Fibroblast of mammary gland (primary cell): ENCODE measurements around the gene FAAH.

Source experiments
- DNase-seq: peaks from one replicate; pipeline ENCODE4 v3.0.0-alpha.2; 2010; ENCODE audit warnings: low read depth
- H3K4me3 ChIP-seq: 2 replicates; pipeline ENCODE4 v1.5.1; 2011; ENCODE audit warnings: low read depth, mild to moderate bottlenecking, low read length, moderate library complexity; ENCODE audit not compliant: control insufficient read depth
- TF ChIP-seq, protein P1 (sequence below): conservative IDR thresholded peaks from 2 replicates; pipeline ENCODE4 v1.5.1; 2011; ENCODE audit warnings: low read depth, low read length, inconsistent platforms; ENCODE audit not compliant: control insufficient read depth, insufficient read depth

FAAH gene

DNA sequence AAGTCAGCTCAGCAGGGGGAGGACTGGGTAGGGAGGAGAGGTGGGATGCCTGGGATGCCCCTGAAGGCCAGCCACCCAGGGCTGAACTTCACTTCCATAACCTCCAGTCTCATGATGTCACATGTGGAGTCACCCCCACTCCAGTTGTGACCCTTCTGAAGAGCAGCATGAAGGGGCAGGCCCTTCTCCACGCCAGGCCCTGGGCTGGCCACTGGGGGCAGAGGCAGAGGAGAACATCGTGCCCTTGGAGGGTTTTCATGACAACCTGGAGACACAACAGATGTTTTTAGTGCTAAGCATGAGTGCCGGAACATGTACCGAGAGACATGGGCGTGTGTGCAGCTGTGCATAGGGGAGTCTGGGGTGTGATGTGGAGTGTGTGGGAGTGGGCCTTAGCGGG, 37.6 kb downstream of the FAAH start:
- no peak for DNase-seq
- TF ChIP-seq, protein P1, sequence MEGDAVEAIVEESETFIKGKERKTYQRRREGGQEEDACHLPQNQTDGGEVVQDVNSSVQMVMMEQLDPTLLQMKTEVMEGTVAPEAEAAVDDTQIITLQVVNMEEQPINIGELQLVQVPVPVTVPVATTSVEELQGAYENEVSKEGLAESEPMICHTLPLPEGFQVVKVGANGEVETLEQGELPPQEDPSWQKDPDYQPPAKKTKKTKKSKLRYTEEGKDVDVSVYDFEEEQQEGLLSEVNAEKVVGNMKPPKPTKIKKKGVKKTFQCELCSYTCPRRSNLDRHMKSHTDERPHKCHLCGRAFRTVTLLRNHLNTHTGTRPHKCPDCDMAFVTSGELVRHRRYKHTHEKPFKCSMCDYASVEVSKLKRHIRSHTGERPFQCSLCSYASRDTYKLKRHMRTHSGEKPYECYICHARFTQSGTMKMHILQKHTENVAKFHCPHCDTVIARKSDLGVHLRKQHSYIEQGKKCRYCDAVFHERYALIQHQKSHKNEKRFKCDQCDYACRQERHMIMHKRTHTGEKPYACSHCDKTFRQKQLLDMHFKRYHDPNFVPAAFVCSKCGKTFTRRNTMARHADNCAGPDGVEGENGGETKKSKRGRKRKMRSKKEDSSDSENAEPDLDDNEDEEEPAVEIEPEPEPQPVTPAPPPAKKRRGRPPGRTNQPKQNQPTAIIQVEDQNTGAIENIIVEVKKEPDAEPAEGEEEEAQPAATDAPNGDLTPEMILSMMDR: no peak
- no peak overlapping the region for H3K4me3 ChIP-seq

DNA sequence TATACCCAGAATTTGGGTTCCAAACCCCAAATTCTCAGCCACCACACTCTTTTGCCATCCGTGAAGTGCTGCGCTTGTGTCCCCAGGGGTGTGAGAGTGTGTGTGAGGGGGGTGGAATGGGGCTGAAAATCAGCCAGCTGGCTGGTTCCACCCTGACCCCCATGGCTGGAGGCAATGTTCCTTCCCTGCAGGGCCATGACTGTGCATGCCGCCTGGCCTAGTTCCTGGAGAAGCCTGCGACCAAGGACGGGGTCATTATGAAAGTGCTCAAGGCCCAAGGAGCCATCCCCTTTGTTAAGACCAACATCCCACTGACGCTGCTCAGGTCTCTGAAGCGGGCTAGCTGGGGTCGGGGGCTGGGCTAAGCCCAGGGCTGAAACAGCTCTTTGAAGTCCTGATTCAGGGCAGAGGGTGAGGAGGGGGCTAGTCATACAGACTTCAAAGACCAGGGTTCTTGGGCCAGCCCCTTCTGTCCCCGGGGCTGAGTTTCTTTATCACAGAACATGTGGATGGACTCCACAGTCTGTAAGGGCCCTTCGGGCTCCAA, 38.7 kb downstream of the FAAH start:
- no peak overlapping the region for H3K4me3 ChIP-seq
- DNase-seq: no peak
- TF ChIP-seq, protein P1: no peak

DNA sequence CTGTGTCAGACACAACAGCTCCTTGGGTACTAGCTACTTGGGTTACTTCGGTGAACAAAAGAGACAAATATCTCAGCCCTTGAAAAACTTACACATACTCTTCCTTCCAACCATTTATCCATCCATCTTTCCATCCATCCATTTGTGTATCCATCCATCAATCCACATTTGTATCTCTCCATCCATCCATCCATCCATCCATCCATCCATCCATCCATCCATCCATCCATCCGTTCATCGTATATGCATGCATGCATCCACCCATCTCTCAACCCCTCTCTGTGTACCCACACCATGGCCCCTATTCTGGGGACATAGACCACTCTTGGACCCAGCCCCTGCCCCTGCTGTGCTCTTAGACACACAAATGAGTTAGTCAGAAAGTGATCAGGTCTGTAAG, 40.2 kb downstream of the FAAH start:
- TF ChIP-seq, protein P1: no peak
- DNase-seq: no peak
- H3K4me3 ChIP-seq: no peak overlapping the region

DNA sequence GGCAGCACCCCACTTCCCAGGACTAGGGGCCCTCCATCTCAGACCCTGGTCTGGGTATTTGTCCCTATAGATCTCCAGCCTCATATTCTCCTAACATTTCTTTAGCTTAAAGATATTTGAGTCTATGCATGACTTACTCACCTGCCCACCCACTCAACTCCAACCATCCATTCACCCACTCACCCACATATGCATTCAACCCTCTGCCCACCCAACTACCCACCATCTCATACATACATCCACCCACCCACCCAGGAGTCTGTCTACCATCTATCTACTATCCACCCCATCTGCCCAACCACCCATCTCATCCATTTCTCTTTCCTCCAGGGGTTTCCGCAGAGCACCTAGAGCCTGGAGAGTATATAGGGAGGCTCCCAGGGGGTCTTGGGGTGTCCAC, 42.7 kb downstream of the FAAH start:
- no peak overlapping the region for H3K4me3 ChIP-seq
- DNase-seq: no peak
- TF ChIP-seq, protein P1: no peak

DNA sequence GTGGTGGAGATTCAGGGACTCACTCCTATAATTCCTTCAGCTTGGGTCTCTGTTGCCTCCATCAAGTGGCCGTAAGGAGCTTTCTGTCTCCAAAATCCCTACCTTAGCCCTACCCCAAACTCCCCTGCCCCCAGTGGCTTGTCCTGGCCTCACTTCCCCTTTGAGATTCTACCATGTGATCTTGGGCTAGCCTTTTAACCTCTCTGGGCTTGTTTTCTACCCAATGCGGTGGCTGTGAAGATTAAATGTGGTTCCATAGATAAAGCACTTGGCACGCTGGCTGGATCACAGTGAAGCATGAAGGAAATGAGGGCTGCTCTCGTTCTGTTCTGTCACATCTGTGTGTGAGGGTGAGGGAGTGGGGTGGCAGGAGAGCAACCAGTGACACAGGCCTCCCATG, 43.6 kb downstream of the FAAH start:
- no peak overlapping the region for H3K4me3 ChIP-seq
- TF ChIP-seq, protein P1: no peak
- no peak for DNase-seq

DNA sequence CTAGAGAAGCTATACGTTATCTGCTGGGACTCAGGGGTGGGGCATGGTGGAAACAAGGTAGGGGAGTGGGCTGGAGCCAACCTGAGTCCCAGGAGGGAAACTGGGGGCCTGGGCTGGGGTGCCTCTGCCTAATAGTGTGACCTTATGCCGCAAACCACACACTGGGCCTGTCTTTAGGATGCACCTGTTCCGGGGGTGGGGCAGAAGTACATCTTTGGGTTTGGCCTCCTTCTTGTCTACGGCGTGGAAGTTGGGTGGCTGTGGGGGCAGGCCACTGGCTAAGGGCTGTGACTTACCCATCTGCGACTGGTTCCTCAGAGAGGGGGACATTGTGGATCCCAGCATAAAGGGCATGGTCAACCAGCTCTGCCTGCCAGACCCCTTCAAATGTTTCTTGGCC, 44.2 kb downstream of the FAAH start:
- no peak for DNase-seq
- H3K4me3 ChIP-seq: no peak overlapping the region
- TF ChIP-seq, protein P1: no peak

DNA sequence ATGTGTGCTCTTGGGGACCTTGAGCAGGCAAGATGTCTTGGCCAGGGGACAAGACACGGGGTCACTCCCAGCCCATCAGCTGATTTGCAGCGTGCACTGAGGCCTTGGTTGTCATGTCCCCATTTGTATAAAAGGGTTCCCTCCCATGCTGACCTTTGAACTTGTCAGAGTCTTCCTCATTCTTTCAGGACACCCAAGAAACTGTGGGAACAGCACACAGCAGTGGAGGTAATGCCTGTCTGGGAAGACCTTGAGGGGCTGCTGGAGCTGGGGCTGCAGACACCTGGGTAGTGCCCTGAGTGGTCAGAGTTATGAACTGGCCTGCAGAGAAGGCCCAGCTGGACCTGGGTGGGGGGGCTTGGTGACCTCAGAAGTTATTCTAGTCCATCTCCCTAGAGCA, 46.4 kb downstream of the FAAH start:
- TF ChIP-seq, protein P1: no peak
- DNase-seq: no peak
- H3K4me3 ChIP-seq: no peak overlapping the region
